Measurements from ENCODE around the gene POU5F2.

Gene POU5F2

GRCh38 chr5:93723681-93724080, 17.7 kb downstream of the POU5F2 start:
- no peak for DNase-seq
- no peak for TF ChIP-seq CTCF (IDR thresholded peaks at IDR 0.05)
- Histone ChIP-seq H3K36me3 (no peaks in the 10 kb centered on the region), H3K27ac (no peak overlapping the region), H3K4me3 (no peak overlapping the region), H3K9me3 (no peaks in the 10 kb centered on the region), H3K27me3 (no peaks in the 10 kb centered on the region), H3K4me1 (no peaks in the 10 kb centered on the region)
- intact Hi-C loops (cut with DNase I; ENCODE audit: low total_unique reads) = no loop called here

GRCh38 chr5:93723005-93723404, 18.4 kb downstream of the POU5F2 start:
- no peak for TF ChIP-seq CTCF (IDR thresholded peaks at IDR 0.05)

GRCh38 chr5:93722588-93722987, 18.8 kb downstream of the POU5F2 start:
- no peaks in the 10 kb centered on the region for H3K36me3 ChIP-seq

More at GRCh38 chr5:93723005-93723404, 18.4 kb downstream of the POU5F2 start:
- no peak overlapping the region for H3K27ac ChIP-seq
- DNase-seq = no peak
- intact Hi-C loops (cut with DNase I; ENCODE audit: low total_unique reads) = no loop called here
- H3K36me3 ChIP-seq = no peaks in the 10 kb centered on the region
- H3K9me3 ChIP-seq = no peaks in the 10 kb centered on the region
- H3K4me3 ChIP-seq = no peak overlapping the region
- H3K4me1 ChIP-seq = no peaks in the 10 kb centered on the region
- H3K27me3 ChIP-seq = no peaks in the 10 kb centered on the region

GRCh38 chr5:93721511-93721910, 19.9 kb downstream of the POU5F2 start:
- H3K4me3 ChIP-seq = no peak overlapping the region
- no peaks in the 10 kb centered on the region for H3K9me3 ChIP-seq
- no peak overlapping the region for H3K27ac ChIP-seq
- no peak for DNase-seq
- no peaks in the 10 kb centered on the region for H3K4me1 ChIP-seq
- H3K27me3 ChIP-seq = no peaks in the 10 kb centered on the region
- intact Hi-C loops (cut with DNase I; ENCODE audit: low total_unique reads) = no loop called here
- TF ChIP-seq CTCF (IDR thresholded peaks at IDR 0.05) = no peak
- no peaks in the 10 kb centered on the region for H3K36me3 ChIP-seq

More at GRCh38 chr5:93722588-93722987, 18.8 kb downstream of the POU5F2 start:
- Histone ChIP-seq H3K4me1 (no peaks in the 10 kb centered on the region), H3K27ac (no peak overlapping the region), H3K27me3 (no peaks in the 10 kb centered on the region), H3K9me3 (no peaks in the 10 kb centered on the region), H3K4me3 (no peak overlapping the region)
- intact Hi-C loops (cut with DNase I; ENCODE audit: low total_unique reads) = no loop called here
- DNase-seq = no peak
- TF ChIP-seq CTCF (IDR thresholded peaks at IDR 0.05) = no peak

- no peak for TF ChIP-seq CTCF (IDR thresholded peaks at IDR 0.05)
These were observed 20.3 kb downstream of the POU5F2 start for GRCh38 chr5:93721071-93721470.

GRCh38 chr5:93717162-93717561, 24.2 kb downstream of the POU5F2 start:
- DNase-seq = no peak
- no peak for TF ChIP-seq CTCF (IDR thresholded peaks at IDR 0.05)
- intact Hi-C loops (cut with DNase I; ENCODE audit: low total_unique reads) = no loop called here
- H3K27ac ChIP-seq = no peak overlapping the region
- no peaks in the 10 kb centered on the region for H3K4me1 ChIP-seq
- no peak overlapping the region for H3K4me3 ChIP-seq
- no peaks in the 10 kb centered on the region for H3K36me3 ChIP-seq
- no peaks in the 10 kb centered on the region for H3K27me3 ChIP-seq
- H3K9me3 ChIP-seq = no peaks in the 10 kb centered on the region

More at GRCh38 chr5:93721071-93721470, 20.3 kb downstream of the POU5F2 start:
- H3K36me3 ChIP-seq = no peaks in the 10 kb centered on the region
- H3K9me3 ChIP-seq = no peaks in the 10 kb centered on the region
- no peak overlapping the region for H3K27ac ChIP-seq
- H3K4me1 ChIP-seq = no peaks in the 10 kb centered on the region
- no peak for DNase-seq
- intact Hi-C loops (cut with DNase I; ENCODE audit: low total_unique reads) = no loop called here
- H3K4me3 ChIP-seq = no peak overlapping the region
- no peaks in the 10 kb centered on the region for H3K27me3 ChIP-seq
